WTC11 (cell line): ENCODE measurements around the gene RASSF3. TPM values are rescaled to one million over a fixed set of nuclear protein-coding genes. Genes with fewer than 3 reads are reported as not detected.

Experiments used
- ATAC-seq: fragments of 200-7000 bp; cut with Tn5 transposase; 2 replicates; pipeline ENCODE4 v1.10.0; 2021; ENCODE audit warnings: mild to moderate bottlenecking, moderate library complexity
- CTCF ChIA-PET: fragments of 300-600 bp; sonication (Branson Sonifier 250); formaldehyde crosslinking; loops from one replicate; lab custom pipeline; 2021; ENCODE audit warnings: antibody characterized with exemption; lab: Charles Lee
- POLR2A ChIA-PET: fragments of 350-600 bp; sonication (Branson Sonifier 250); formaldehyde crosslinking; loops from one replicate; lab custom pipeline; 2021; ENCODE audit warnings: antibody characterized with exemption; lab: Charles Lee
- DNase-seq: peaks from one replicate; pipeline ENCODE4 v3.0.0; 2021; ENCODE audit warnings: low spot score
- H3K27ac Mint-ChIP-seq: 2 replicates; pipeline ENCODE4 v1.8.0; 2021; ENCODE audit warnings: mixed read lengths
- H3K27me3 Mint-ChIP-seq: 2 replicates; pipeline ENCODE4 v1.8.0; 2021; ENCODE audit warnings: low read depth, mild to moderate bottlenecking, moderate library complexity, mixed read lengths
- H3K36me3 Mint-ChIP-seq: 2 replicates; pipeline ENCODE4 v1.8.0; 2021; ENCODE audit warnings: mixed read lengths
- H3K4me1 Mint-ChIP-seq: 2 replicates; pipeline ENCODE4 v1.8.0; 2022; ENCODE audit warnings: mixed read lengths
- H3K4me3 Mint-ChIP-seq: 2 replicates; pipeline ENCODE4 v1.8.0; 2021; ENCODE audit warnings: mild to moderate bottlenecking, moderate library complexity, mixed read lengths
- H3K9me3 Mint-ChIP-seq: 2 replicates; pipeline ENCODE4 v1.8.0; 2021; ENCODE audit warnings: mixed read lengths
- AFF4 ChIP-seq: sonication (generic); formaldehyde crosslinking; IDR thresholded peaks from 2 replicates; pipeline ENCODE4 v1.8.1; 2023; ENCODE audit warnings: mild to moderate bottlenecking, missing genetic modification reagents, borderline replicate concordance
- ARID4B ChIP-seq: sonication (generic); formaldehyde crosslinking; IDR thresholded peaks from 2 replicates; pipeline ENCODE4 v1.8.0; 2023; ENCODE audit warnings: missing genetic modification reagents, mild to moderate bottlenecking, borderline replicate concordance
- ATF6 ChIP-seq: sonication (generic); formaldehyde crosslinking; IDR thresholded peaks from 2 replicates; pipeline ENCODE4 v1.8.1; 2023; ENCODE audit warnings: mild to moderate bottlenecking, missing genetic modification reagents
- E2F4 ChIP-seq: sonication (generic); formaldehyde crosslinking; IDR thresholded peaks from 2 replicates; pipeline ENCODE4 v1.8.1; 2022; ENCODE audit warnings: low read depth, mild to moderate bottlenecking, moderate library complexity, missing genetic modification reagents, borderline replicate concordance
- ETV6 ChIP-seq: sonication (generic); formaldehyde crosslinking; IDR thresholded peaks from 2 replicates; pipeline ENCODE4 v1.8.1; 2022; ENCODE audit warnings: mild to moderate bottlenecking, missing genetic modification reagents
- FOXK1 ChIP-seq: sonication (generic); formaldehyde crosslinking; IDR thresholded peaks from 2 replicates; pipeline ENCODE4 v1.8.0; 2022; ENCODE audit warnings: mild to moderate bottlenecking, moderate library complexity, missing genetic modification reagents
- GABPB1 ChIP-seq: sonication (generic); formaldehyde crosslinking; IDR thresholded peaks from 2 replicates; pipeline ENCODE4 v1.8.1; 2023; ENCODE audit warnings: mild to moderate bottlenecking, missing genetic modification reagents
- NR2C2 ChIP-seq: sonication (generic); formaldehyde crosslinking; IDR thresholded peaks from 2 replicates; pipeline ENCODE4 v1.8.0; 2022; ENCODE audit warnings: mild to moderate bottlenecking, missing genetic modification reagents
- SMAD3 ChIP-seq: sonication (generic); formaldehyde crosslinking; IDR thresholded peaks from 2 replicates; pipeline ENCODE4 v1.8.0; 2022; ENCODE audit warnings: missing genetic modification reagents, mild to moderate bottlenecking, borderline replicate concordance
- SOX15 ChIP-seq: fragments of 250-450 bp; sonication (Bioruptor Pico); IDR thresholded peaks from 2 replicates; pipeline ENCODE4 v1.9.0; 2021; ENCODE audit warnings: mild to moderate bottlenecking
- TCF7 ChIP-seq: sonication (generic); formaldehyde crosslinking; IDR thresholded peaks from 2 replicates; pipeline ENCODE4 v1.8.0; 2022; ENCODE audit warnings: mild to moderate bottlenecking, low read depth, missing genetic modification reagents, moderate library complexity
- TEAD4 ChIP-seq: sonication (generic); formaldehyde crosslinking; IDR thresholded peaks from 2 replicates; pipeline ENCODE4 v1.8.0; 2022; ENCODE audit warnings: mild to moderate bottlenecking, missing genetic modification reagents
- USF2 ChIP-seq: sonication (generic); formaldehyde crosslinking; IDR thresholded peaks from 2 replicates; pipeline ENCODE4 v1.8.1; 2023; ENCODE audit warnings: mild to moderate bottlenecking, missing genetic modification reagents, moderate library complexity
- ZBTB43 ChIP-seq: sonication (generic); formaldehyde crosslinking; IDR thresholded peaks from 2 replicates; pipeline ENCODE4 v1.8.1; 2023; ENCODE audit warnings: mild to moderate bottlenecking, missing genetic modification reagents
- total RNA-seq: library from RNA; stranded (reverse); gene quantifications from 3 replicates; pipeline ENCODE4 v1.2.3, GENCODE V29; 2021

RASSF3 gene
- total RNA-seq, 1 experiment from 2014 or later, result 54.7 TPM

GRCh38 chr12:64627771-64628170, 17.5 kb downstream of the RASSF3 start (continued):
- no peak for TF ChIP-seq TEAD4 (CRISPR knock-in tag)

- DNase-seq (no peak), ATAC-seq (no peak)
- Mint-ChIP-seq H3K4me3 (no peak overlapping the region), H3K9me3 (peaks cover 15% of the 10 kb centered on the region), H3K27ac (peak overlapping the region; percentile 19; the same call in 1 of the 2 replicates), H3K36me3 (peaks cover 25% of the 10 kb centered on the region), H3K27me3 (no peaks in the 10 kb centered on the region; the same call in 1 of the 2 replicates), H3K4me1 (peaks cover 31% of the 10 kb centered on the region)
- ChIA-PET POLR2A (no interaction called here), CTCF (no interaction called here)
- TF ChIP-seq FOXK1 (CRISPR knock-in tag), result no peak
- no peak for TF ChIP-seq TCF7 (CRISPR knock-in tag)
- TF ChIP-seq AFF4, result no peak
- no peak for TF ChIP-seq E2F4 (CRISPR knock-in tag)
- no peak for TF ChIP-seq SMAD3 (CRISPR knock-in tag)
- no peak for TF ChIP-seq SOX15 (CRISPR knock-in tag)
- TF ChIP-seq USF2 (CRISPR knock-in tag), result no peak
- TF ChIP-seq ZBTB43 (CRISPR knock-in tag), result no peak
- no peak for TF ChIP-seq GABPB1 (CRISPR knock-in tag)
- no peak for TF ChIP-seq NR2C2 (CRISPR knock-in tag)
- TF ChIP-seq ARID4B (CRISPR knock-in tag), result no peak
- no peak for TF ChIP-seq ATF6 (CRISPR knock-in tag)
- no peak for TF ChIP-seq ETV6 (CRISPR knock-in tag)
Measured at GRCh38 chr12:64631197-64631596, 20.9 kb downstream of the RASSF3 start.
